ENCODE measurements around the gene COL1A2.

DNA sequence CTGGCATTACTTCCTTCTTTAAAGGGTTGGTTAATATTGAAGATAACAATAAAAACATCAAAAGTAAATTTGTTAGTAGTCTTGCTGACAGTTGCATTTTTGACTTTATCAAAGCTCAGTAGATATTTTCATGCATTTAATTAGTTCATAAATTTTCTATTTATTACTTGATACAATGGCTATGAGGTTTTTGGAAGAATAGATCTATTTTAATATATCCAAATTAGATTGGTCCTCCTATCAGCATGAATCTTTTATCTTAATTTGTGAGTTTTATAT, 16.4 kb downstream of the COL1A2 start:
- TF ChIP-seq, protein P1, sequence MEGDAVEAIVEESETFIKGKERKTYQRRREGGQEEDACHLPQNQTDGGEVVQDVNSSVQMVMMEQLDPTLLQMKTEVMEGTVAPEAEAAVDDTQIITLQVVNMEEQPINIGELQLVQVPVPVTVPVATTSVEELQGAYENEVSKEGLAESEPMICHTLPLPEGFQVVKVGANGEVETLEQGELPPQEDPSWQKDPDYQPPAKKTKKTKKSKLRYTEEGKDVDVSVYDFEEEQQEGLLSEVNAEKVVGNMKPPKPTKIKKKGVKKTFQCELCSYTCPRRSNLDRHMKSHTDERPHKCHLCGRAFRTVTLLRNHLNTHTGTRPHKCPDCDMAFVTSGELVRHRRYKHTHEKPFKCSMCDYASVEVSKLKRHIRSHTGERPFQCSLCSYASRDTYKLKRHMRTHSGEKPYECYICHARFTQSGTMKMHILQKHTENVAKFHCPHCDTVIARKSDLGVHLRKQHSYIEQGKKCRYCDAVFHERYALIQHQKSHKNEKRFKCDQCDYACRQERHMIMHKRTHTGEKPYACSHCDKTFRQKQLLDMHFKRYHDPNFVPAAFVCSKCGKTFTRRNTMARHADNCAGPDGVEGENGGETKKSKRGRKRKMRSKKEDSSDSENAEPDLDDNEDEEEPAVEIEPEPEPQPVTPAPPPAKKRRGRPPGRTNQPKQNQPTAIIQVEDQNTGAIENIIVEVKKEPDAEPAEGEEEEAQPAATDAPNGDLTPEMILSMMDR (IDR thresholded peaks at IDR 0.05) = no peak
- TF ChIP-seq EP300 (IDR thresholded peaks at IDR 0.05) = no peak

All from suprapubic skin (tissue), 3 donors.